KOPT-K1 (cell line): Measurements from ENCODE around the gene CCDC158.

ENCODE experiments used
- H3K27ac ChIP-seq: fragments of 200-600 bp; sonication (generic); 2 replicates; pipeline ENCODE4 v1.5.1; 2016; ENCODE audit warnings: antibody characterized with exemption, mild to moderate bottlenecking, low read depth, low read length; ENCODE audit not compliant: poor library complexity, severe bottlenecking
- H3K36me3 ChIP-seq: fragments of 200-600 bp; sonication (generic); 2 replicates; pipeline ENCODE4 v1.5.1; 2017; ENCODE audit warnings: antibody characterized with exemption, mild to moderate bottlenecking, low read length, moderate library complexity; ENCODE audit not compliant: insufficient read depth
- H3K9me3 ChIP-seq: fragments of 200-600 bp; sonication (generic); 2 replicates; pipeline ENCODE4 v1.5.1; 2017; ENCODE audit warnings: antibody characterized with exemption, low read length, mild to moderate bottlenecking; ENCODE audit not compliant: insufficient read depth, poor library complexity, severe bottlenecking

Gene CCDC158

DNA sequence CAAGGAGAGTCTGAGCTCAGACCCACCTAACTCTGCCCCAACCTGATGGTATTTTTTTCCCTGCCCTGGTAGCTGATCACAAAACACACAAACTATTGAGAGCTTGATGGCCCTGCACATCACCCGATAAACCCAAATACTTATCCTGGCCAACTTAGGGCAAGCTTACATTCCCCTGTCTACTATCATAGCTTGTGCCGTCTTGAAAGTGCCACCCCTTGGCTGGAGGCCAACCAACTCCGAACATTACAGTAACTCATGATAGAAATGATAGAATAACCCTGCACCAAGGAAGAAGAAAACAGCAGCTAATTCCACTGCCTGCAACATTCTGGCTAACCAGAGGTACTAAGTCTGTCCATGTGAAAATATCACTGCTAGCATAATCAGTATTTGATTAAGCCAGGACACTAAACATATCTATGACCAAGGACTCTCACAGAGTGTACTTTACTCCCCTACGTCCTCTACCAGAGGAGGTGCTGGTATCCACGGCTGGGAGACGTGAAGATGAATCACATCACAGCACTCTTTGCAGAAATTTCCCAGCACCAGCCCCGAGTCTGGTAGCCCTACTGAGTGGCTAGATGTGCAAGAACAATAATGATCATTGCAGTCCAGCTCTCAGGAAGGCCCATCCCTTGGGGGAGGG, 105.5 kb downstream of the CCDC158 start:
- peaks cover 5% of the 10 kb centered on the region for H3K9me3 ChIP-seq
- no peak overlapping the region for H3K27ac ChIP-seq

DNA sequence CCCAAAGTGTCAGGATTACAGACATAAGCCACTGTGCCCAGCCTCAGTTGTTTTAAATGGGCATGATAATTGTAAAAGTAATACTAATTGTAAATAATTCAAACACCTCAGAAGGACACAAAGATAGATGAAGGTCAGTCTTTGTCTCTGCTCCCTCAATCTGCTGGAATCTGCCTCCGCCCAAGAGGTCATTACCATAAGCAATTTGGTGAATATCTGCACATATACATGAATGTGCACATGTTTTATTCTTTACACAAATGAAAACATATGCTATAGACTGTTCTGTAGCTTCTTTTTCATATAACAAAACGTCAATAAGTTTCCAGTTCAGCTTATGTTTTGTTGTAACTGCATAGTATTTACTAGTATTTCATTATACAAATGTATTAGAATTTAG, 107.4 kb downstream of the CCDC158 start:
- Histone ChIP-seq H3K36me3 (no peaks in the 10 kb centered on the region), H3K9me3 (peaks cover 5% of the 10 kb centered on the region), H3K27ac (no peak overlapping the region)

More for the DNA sequence above, 105.5 kb downstream of the CCDC158 start:
- no peaks in the 10 kb centered on the region for H3K36me3 ChIP-seq

DNA sequence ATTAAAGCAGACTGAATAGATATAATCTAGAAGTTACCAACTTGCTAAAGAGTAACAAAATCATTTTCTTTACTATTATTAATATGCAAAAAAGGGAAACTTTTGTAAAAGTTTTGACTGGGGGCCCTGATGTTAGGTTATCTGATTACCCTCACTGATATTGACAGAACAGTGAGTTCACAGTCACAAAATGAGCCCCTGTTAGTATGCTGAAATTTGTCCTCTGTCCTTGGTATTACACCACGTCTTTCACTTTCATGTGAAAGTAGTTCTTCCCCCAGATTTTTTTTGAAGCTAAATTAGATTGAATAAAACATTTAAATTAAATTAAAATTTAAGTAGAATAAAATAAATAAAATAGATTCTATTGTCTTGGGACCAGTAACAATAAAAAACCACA, 108.5 kb downstream of the CCDC158 start:
- Histone ChIP-seq H3K9me3 (peaks cover 5% of the 10 kb centered on the region), H3K27ac (no peak overlapping the region), H3K36me3 (no peaks in the 10 kb centered on the region)

DNA sequence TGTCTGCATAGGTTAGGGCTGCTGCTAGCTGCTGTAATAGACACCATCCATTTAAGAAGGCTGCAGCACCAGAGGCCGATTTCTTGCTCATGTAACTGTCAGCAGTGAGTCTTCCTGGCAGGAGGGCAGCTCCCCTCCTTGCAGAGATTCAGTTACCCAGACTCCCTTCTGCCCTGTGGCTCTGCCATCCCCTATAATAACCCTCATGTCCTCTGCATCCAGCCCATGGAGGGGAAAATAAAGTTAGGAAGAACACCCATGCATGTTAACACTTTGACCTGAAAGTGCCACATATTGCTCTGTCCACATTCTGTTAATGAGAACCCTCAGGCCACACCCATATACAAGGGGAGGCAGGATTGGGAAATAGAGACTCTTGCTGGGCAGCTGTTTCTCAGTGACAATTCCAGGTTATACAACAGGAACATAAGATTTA, 109.0 kb downstream of the CCDC158 start:
- H3K36me3 ChIP-seq: no peaks in the 10 kb centered on the region
- peaks cover 5% of the 10 kb centered on the region for H3K9me3 ChIP-seq
- no peak overlapping the region for H3K27ac ChIP-seq

DNA sequence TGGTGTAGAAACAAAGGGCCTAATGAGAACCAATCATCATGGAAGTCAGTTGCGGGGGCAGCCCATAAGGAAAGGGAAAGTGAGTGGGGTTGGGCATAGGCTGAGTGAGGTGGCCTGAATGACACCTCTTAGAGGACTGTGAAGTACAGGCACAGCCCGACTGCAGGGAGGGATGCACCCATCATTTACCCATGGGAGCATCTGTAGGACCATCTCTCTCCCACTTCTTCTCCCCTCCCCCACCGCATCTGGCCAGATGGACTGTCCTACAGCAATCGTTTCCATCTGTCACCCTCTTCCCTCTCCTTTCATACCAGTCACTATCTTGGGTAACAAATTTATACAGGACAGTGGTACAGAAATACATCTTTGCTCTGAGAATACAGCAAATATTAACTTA, 110.3 kb downstream of the CCDC158 start:
- Histone ChIP-seq H3K9me3 (peaks cover 3% of the 10 kb centered on the region), H3K36me3 (no peaks in the 10 kb centered on the region), H3K27ac (no peak overlapping the region)

DNA sequence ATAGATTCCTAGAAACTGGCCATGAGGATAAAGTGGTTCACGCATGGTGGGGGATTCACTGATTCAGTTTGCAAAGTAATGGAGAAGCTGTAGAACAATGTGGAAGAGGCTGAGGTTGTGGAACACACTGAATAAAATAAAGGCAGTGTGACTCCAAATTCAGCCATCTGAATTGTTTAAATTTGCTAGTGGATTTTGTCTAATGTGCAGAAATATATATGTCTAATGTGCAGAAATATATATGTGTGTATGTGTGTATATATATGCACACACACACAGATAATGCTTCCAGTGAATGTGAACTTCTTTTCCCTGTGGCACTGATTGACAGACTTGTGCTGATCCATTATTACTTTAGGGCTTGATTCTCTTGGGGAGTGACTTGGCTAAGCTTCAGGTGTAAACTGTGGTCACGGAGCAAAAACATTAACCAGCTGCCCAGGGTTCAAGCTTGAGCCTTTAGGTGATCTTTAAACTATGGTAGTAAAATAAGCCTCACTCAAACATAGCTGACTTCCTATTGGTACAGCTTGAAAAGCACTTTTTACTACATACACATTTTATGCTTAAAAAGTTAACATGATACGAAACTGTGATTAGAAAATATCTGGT, 110.9 kb downstream of the CCDC158 start:
- Histone ChIP-seq H3K27ac (no peak overlapping the region), H3K9me3 (no peaks in the 10 kb centered on the region), H3K36me3 (no peaks in the 10 kb centered on the region)

DNA sequence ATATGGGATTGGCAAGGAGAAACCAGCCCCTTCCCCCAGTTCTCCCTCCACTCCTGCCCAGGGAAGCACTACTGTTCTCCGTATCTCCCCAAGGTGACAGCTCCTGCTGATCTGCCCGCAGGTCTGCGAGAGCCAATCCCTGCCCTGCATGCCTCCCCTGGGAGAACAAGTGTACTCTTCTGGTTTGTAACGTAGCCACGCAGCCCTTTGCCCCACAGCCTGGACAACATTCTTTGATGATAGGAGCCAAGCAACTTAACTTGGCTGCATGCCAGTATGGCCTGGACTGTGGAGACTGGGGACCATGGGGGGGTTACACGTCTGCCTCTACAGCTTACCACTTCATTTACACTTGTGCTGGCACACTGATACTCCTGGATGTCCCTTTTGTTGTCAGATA, 112.4 kb downstream of the CCDC158 start:
- Histone ChIP-seq H3K27ac (no peak overlapping the region), H3K36me3 (no peaks in the 10 kb centered on the region), H3K9me3 (no peaks in the 10 kb centered on the region)

DNA sequence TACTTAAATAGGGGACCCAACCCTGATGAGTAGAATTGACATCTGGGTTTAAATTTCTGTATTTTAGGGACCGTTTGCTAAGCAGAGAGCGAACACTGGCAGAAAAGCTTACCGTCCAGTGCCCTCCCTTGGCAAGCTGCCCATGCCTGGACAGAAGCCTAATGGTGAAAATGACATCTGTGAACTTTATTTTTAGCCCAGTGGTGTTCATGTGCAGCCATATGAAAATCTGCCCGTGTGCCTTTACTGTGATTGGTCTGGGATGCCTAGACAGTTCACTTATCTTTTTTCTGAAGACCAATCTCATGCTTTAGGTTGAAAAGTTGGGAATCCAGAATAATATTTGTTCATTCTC, 113.3 kb downstream of the CCDC158 start:
- H3K9me3 ChIP-seq: no peaks in the 10 kb centered on the region
- no peaks in the 10 kb centered on the region for H3K36me3 ChIP-seq
- H3K27ac ChIP-seq: no peak overlapping the region

DNA sequence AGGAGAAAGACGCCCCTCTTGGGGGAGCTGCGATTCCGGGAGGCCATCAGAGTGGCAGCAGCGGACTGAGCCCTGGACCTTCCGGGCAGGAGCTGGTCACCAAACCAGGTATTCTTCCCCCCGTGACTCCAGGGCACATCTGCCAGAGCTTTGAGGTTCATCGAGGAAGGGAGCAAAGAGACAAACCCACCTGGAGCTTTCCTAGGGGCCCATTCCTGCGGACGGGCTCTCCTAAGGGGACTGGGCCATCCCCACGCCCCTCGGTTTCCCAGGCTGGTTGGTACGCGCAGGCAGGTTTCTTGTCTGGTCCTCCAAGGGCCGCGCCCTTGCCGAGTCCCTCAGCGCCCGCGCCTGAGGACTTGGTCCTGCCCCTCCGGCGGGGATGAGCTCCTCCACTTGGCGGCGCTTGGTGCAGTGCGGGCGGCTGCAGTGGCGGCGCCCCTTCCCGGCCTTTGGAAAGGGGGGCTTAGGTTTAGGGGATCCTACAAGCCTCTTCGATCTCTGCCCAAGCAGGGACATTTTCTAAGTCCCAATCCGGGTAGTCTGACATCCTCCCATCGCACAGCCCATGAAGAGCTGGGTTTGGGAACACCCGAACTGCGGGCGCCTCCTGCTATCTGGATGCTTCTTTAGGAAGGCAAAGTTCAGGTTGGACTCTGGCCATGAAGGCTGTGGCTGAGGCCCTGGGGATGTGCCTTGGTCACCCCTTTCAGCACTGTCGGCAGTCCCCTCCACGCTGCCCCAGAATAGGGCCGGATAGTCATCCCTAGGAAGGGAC, 113.9 kb downstream of the CCDC158 start:
- no peaks in the 10 kb centered on the region for H3K36me3 ChIP-seq
- H3K27ac ChIP-seq: no peak overlapping the region
- no peaks in the 10 kb centered on the region for H3K9me3 ChIP-seq

DNA sequence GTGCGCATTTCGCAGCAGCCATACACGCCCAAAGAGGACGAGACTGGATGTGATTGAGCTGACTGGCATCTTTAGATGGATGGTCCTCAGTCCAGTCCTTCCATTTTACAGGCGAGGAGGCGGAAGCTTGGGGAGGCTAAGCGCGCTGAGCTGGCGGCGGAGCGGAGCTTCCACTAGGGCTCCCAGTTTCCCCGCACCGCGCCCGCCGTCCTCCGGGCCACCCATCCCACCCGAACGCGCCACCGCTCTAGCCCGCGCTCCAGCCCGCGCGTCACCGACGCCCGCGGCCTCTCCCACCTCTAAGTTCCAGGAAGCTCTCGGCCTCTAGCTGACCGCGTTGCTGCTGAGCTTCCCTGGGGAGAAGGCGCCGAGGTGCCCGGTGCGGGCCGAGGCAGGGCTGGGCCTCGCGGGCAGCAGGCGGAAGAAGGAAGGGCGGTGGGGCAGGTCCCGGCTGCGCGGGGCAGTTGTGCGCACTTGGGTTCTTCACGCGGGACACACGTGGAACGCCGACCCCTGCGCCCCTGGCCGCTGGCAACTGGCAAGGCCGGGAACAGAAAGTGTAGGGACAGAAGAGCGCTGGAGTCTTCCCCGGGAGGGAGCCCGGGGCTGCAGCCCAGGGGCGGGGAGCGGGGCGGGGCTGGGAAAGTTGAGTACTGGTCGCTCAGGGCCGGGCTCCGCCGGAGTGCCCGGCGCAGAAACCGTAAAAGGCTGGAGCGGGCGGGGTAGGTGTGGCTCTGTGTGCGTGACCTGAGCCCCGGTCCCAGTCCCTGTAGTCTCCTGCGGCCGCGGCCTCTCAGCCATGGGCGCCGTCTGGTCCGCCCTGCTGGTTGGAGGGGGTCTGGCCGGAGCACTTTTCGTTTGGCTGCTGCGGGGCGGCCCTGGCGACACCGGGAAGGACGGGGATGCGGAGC, 114.7 kb downstream of the CCDC158 start, which contains the start of gene STBD1:
STBD1 (plus strand) TSS at position 763 of the 911 bp plus-strand sequence; CDS start at position 800, 37 bp downstream.
- Histone ChIP-seq H3K9me3 (no peaks in the 10 kb centered on the region), H3K27ac (no peak within 1 kb of the TSS), H3K36me3 (no peaks in the 10 kb centered on the region)

DNA sequence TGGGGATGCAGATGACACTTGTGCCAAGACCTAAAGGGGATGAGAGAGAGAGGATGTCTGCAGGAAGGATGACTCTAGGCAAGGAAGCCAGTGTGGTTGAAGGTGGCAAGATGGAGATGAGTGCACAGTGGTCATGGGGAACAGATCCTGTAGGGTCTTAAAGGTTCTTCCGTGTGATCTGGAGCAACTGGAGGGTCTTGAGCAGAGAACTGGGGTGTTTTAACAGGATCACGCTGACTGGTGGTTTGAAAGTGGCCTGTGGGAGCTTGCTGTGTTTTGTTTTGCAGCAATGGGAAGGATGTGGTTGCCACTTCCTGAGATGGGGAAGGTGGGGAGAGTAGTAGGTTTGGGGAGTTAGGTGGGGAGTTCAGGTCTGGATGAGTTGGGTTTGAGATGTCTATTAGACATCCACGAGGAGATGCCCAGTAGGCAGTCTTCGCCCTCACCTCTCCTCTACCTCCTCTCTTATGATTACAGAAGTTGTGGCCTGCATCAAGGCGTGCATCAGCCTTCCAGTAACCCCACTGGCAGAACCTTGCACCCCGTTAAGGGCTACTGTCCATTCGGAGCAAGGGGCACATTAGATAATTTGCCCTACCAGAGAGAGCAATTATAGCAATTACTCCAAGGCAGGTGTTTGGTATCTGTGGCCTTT, 115.8 kb downstream of the CCDC158 start:
- H3K9me3 ChIP-seq: no peaks in the 10 kb centered on the region
- no peaks in the 10 kb centered on the region for H3K36me3 ChIP-seq
- H3K27ac ChIP-seq: no peak overlapping the region

DNA sequence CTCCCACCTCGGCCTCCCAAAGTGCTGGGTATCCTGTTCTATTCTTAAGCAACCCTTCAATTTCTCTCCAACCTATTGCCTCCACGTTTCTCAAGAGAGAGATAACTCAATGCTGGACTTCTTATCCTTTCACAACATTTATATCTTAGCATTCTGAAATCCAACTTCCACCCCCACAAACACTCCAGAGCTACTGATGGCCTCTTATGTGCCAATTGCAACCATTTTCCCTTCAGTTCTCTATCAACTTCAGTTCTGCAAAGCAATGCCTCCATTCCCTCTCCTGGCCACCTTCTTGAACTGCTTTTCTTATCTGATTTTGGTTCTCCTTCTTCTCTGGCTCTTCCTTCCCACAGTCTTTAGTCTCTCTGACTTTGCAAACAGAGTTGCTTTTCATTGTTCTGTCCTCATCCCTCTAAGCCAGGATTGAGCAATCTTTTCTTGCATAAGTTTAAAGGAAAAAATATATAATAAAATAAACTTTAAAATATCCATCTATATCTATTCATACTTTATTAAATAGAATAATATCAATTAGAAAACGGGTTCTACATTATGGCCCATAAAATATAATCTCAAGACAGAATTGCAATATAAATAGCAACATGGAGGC, 118.0 kb downstream of the CCDC158 start:
- Histone ChIP-seq H3K36me3 (no peaks in the 10 kb centered on the region), H3K27ac (no peak overlapping the region), H3K9me3 (peaks cover 10% of the 10 kb centered on the region)

DNA sequence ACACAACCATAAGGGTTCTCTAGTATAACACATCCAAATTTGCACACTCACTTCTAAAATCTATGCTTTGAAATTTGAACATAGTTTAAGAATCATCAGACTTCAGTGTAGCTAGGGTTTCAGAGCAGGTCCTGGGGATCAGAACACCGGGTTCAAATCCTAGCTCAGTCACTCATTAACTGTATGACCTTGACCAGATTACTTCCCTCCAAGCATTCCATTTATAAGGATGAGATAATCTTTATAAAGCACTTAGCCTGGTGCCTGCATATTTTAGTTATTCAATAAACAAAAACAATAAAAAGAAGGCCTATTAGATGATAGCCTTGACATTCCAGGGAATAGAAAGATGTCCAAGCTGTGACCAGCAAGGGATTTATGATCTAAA, 119.2 kb downstream of the CCDC158 start:
- no peaks in the 10 kb centered on the region for H3K36me3 ChIP-seq
- H3K27ac ChIP-seq: no peak overlapping the region
- peaks cover 22% of the 10 kb centered on the region for H3K9me3 ChIP-seq
